Keratinocyte (primary cell): ENCODE data around the gene IFNA14.

Source experiments
- EZH2 ChIP-seq: IDR thresholded peaks from one replicate; pipeline ENCODE4 v1.6.1; 2012; ENCODE audit warnings: inconsistent platforms, mild to moderate bottlenecking, low read length, moderate library complexity
- TF ChIP-seq, protein P1 (sequence below), 3 experiments: IDR thresholded peaks in 1 of 3; conservative IDR thresholded peaks in 1 of 3; optimal IDR thresholded peaks in 1 of 3; 2 replicates in 2 of 3; 3 replicates in 1 of 3; pipeline versions ENCODE3 to v1.5.1; 2011; ENCODE audit warnings: low read length in 3 of 3, mild to moderate bottlenecking in 3 of 3, moderate library complexity in 2 of 3, control low read depth in 1 of 3, inconsistent platforms in 1 of 3; ENCODE audit not compliant: insufficient read depth in 2 of 3; ENCODE audit errors: extremely low read depth in 1 of 3

DNA sequence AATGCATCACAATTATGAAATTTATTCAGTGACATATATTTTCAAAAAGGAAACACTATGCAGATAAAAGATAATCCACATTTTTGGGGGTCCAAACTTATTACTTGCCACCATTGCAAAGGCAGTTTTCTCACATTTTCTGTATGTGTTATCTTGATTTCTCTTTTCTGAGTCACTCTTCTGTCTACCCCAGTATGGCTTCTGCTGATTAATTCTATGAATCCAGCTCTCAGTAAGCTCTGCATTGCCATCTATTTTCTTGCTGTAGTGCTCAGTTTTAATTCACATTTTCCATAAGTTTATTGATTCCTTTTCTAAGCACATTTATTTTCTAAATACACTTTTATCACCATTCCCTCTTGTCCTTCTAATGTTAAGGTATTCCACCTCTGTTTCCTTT lies 34.6 kb downstream of the IFNA14 start:
- TF ChIP-seq, protein P1, sequence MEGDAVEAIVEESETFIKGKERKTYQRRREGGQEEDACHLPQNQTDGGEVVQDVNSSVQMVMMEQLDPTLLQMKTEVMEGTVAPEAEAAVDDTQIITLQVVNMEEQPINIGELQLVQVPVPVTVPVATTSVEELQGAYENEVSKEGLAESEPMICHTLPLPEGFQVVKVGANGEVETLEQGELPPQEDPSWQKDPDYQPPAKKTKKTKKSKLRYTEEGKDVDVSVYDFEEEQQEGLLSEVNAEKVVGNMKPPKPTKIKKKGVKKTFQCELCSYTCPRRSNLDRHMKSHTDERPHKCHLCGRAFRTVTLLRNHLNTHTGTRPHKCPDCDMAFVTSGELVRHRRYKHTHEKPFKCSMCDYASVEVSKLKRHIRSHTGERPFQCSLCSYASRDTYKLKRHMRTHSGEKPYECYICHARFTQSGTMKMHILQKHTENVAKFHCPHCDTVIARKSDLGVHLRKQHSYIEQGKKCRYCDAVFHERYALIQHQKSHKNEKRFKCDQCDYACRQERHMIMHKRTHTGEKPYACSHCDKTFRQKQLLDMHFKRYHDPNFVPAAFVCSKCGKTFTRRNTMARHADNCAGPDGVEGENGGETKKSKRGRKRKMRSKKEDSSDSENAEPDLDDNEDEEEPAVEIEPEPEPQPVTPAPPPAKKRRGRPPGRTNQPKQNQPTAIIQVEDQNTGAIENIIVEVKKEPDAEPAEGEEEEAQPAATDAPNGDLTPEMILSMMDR (optimal IDR thresholded peaks at IDR 0.05 in 1 of 3, IDR thresholded peaks at IDR 0.05 in 1 of 3, conservative IDR thresholded peaks at IDR 0.05 in 1 of 3; ENCODE audit: extremely low read depth in 1 of 3, insufficient read depth in 2 of 3, low read length in 3 of 3) = no peak
- no peak for TF ChIP-seq EZH2
